Activated CD4-positive, alpha-beta memory T cell treated with anti-CD3 and anti-CD28 coated beads, Interleukin-2, amount 10 ng/mL, durations not matched to agents 7 days and 5 days (primary cell): ENCODE results near the gene CLEC4G. TPM values are rescaled to one million over a fixed set of nuclear protein-coding genes. Genes with fewer than 3 reads are reported as not detected.
"Not testable (repeated sequence)": the region's sequence is repeated elsewhere in the genome, so short reads cannot be mapped to it uniquely, and the experiment has no call there.

Experiments
- CTCF ChIA-PET: fragments of 350-600 bp; sonication (Branson Sonifier 250); formaldehyde crosslinking; loops from one replicate; lab custom pipeline; 2021; ENCODE audit warnings: antibody characterized with exemption, inconsistent platforms; lab: Charles Lee
- POLR2A ChIA-PET: fragments of 350-600 bp; sonication (Branson Sonifier 250); formaldehyde crosslinking; loops from one replicate; lab custom pipeline; 2021; ENCODE audit warnings: antibody characterized with exemption; lab: Charles Lee
- DNase-seq: peaks from one replicate; pipeline ENCODE4 v3.0.0-alpha.2; 2020
- H3K27ac Mint-ChIP-seq: one replicate; pipeline ENCODE4 v1.8.0; 2021; ENCODE audit warnings: mild to moderate bottlenecking, mixed read lengths
- H3K27me3 Mint-ChIP-seq: one replicate; pipeline ENCODE4 v1.8.0; 2021; ENCODE audit warnings: mixed read lengths
- H3K36me3 Mint-ChIP-seq: one replicate; pipeline ENCODE4 v1.8.0; 2021; ENCODE audit warnings: low read depth, mixed read lengths
- H3K4me1 Mint-ChIP-seq: one replicate; pipeline ENCODE4 v1.8.0; 2021; ENCODE audit warnings: mixed read lengths
- H3K4me3 Mint-ChIP-seq: one replicate; pipeline ENCODE4 v1.8.0; 2021; ENCODE audit warnings: mild to moderate bottlenecking, mixed read lengths
- H3K9me3 Mint-ChIP-seq: one replicate; pipeline ENCODE4 v1.8.0; 2021; ENCODE audit warnings: mixed read lengths
- total RNA-seq, 2 experiments: library from RNA; stranded (reverse); gene quantifications; one replicate each; pipeline ENCODE4 v1.2.3, GENCODE V29; 2021

CLEC4G gene
- total RNA-seq, 2 experiments from 2014 or later, result not detected

DNA sequence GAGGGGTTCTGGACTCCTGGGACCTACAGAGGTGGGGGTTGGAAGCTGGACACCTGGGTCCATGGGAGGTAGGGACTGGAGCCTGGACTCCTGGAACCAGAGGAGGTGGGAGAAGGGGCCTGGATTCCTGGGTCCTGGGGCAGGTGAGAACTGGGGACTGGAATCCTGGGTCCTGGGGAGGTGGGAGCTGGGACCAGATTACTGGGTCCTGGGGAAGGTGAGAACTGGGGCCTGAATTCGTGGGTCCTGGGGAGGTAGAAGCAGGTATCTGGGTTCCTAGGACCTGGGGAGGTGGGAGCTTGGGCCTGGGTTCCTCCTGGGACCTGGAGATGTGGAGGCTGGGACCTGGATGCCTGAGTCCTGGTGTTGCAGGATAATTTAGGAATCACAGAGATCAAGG is 31.8 kb upstream of the CLEC4G start:
- Mint-ChIP-seq H3K4me3 (no peak overlapping the region), H3K4me1 (no peaks in the 10 kb centered on the region), H3K9me3 (peaks cover 12% of the 10 kb centered on the region), H3K36me3 (peaks cover 2% of the 10 kb centered on the region), H3K27ac (no peak overlapping the region), H3K27me3 (peaks cover 8% of the 10 kb centered on the region)
- no peak for DNase-seq
- ChIA-PET POLR2A (no interaction called here), CTCF (no interaction called here)

DNA sequence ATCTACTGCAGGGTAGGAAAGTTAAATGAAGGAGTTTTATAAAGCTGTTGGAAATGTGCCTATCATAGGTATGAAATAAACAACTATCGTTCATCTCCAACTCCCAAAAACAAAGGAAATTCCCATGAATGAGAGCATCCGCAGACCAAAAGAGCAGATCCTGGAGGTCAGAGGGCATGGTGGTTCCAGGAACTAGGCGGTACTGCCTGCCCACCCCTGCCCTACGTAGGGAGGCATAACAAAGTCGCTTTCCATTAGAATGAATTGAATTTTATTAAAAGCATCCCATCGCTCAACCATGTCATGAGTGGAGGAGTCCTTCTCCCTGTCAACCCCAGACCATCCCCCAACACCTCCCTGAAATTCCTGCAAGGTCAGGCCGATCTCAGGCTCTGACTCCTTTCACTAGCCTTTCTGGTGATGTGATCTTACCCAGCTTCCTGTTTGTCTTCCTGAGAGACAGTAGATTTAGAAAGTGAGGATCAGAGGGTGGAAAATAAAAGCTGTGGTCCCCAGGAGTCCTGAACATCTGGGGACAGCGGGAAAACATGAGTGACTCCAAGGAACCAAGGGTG is 30.9 kb upstream of the CLEC4G start, which contains the start of gene CLEC4M:
CLEC4M (plus strand) TSS at position 525 of the 575 bp plus-strand sequence; CDS start at position 549, 24 bp downstream.
- Mint-ChIP-seq H3K4me3 (no peak within 1 kb of the TSS), H3K27me3 (peaks cover 8% of the 10 kb centered on the region), H3K9me3 (peaks cover 18% of the 10 kb centered on the region), H3K36me3 (peaks cover 9% of the 10 kb centered on the region), H3K27ac (no peak within 1 kb of the TSS), H3K4me1 (no peaks in the 10 kb centered on the region)
- ChIA-PET POLR2A (no interaction called here), CTCF (no interaction called here)
- DNase-seq, result no peak

DNA sequence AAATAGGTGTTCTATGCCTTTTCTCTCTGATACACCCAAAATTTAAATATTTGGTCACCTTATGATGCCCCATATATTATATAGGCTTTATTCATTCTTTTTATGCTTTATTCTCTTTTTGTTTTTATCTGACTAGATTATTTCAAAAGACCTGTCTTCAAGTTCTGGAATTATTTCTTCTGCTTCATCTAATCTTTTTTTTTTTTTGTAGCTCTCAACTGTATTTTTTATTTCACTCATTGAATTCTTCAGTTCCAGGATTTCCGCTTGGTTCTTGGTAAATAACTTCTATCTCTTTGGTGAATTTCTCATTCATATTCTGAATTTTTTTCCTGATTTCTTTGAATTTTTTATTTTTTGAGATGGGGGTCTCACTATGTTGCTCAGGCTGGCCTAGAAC is 27.2 kb upstream of the CLEC4G start:
- DNase-seq, result no peak
- CTCF ChIA-PET, result no interaction called here
- Mint-ChIP-seq H3K27me3 (peaks cover 22% of the 10 kb centered on the region), H3K27ac (no peak overlapping the region), H3K9me3 (peaks cover 33% of the 10 kb centered on the region), H3K4me1 (no peaks in the 10 kb centered on the region), H3K4me3 (no peak overlapping the region), H3K36me3 (peaks cover 13% of the 10 kb centered on the region)
- POLR2A ChIA-PET, result no interaction called here

DNA sequence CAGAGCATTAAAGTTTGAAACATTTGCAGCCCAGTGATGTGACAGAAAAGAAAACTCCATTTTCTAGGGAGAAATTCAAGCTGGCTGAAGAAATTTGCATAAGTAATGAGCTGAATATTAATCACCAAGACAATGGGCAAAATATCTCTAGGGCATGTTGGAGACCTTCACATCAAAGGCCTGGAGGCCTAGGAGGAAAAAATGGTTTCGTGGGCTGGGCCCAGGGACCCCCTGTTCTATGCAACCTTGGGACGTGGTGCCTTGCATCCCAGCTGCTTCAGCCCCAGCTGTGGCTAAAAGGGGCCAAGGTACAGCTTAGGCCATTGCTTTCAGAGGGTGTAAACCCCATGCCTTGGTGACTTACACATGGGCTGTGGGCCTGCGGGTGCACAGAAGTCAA is 25.4 kb upstream of the CLEC4G start:
- H3K27ac Mint-ChIP-seq, result no peak overlapping the region
- ChIA-PET CTCF (no interaction called here), POLR2A (no interaction called here)
- H3K9me3 Mint-ChIP-seq, result peaks cover 35% of the 10 kb centered on the region
- no peak overlapping the region for H3K4me3 Mint-ChIP-seq
- peaks cover 21% of the 10 kb centered on the region for H3K27me3 Mint-ChIP-seq
- no peak for DNase-seq
- peaks cover 13% of the 10 kb centered on the region for H3K36me3 Mint-ChIP-seq
- H3K4me1 Mint-ChIP-seq, result no peaks in the 10 kb centered on the region

DNA sequence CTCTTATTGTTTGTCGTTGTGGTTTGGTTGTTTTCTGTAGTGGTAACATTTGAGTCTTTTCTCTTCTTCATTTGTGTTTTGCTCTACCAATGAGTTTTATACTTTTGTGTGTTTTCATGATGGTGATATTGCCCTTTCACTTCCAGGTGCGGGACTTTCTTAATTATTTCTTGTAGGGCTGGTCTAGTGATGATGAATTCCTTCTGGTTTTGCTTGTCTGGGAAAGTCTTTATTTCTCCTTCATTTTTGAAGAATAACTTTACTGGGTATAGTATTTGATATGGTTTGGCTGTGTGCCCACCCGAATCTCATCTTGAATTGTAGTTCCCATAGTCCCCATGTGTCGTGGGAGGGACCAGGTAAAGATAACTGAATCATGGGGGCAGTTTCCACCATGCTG is 24.3 kb upstream of the CLEC4G start:
- Mint-ChIP-seq H3K27ac (no peak overlapping the region), H3K36me3 (peaks cover 13% of the 10 kb centered on the region), H3K9me3 (peaks cover 37% of the 10 kb centered on the region), H3K27me3 (peaks cover 21% of the 10 kb centered on the region), H3K4me3 (no peak overlapping the region), H3K4me1 (peaks cover 2% of the 10 kb centered on the region)
- CTCF ChIA-PET, result no interaction called here
- POLR2A ChIA-PET, result no interaction called here
- DNase-seq, result no peak

DNA sequence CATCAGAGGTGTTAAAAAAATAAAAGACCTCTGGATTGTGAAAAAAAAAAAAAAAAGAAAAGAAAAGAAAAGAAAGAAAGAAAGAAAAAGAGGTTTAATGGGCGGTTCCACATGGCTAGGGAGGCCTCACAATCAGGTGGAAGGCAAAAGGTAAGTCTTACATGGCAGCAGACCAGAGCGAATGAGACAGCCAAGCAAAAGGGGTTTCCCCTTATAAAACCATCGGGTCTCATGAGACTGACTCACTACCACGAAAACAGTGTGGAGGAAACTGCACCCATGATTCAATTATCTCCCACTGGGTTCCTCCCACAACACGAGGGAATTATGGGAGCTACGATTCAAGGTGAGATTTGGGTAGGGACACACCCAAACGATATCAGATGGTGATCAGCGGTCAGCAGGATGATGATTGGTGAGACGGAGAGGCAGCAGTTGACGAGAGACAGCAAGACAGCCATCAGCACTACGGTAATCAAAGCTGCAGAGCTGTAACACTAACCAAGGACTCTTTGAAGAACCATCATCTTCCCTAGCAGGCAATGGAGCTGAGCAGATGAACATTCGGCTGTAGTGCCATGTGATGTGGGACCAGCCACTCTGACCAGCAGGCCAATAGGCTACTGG is 19.4 kb upstream of the CLEC4G start:
- peaks cover 16% of the 10 kb centered on the region for H3K9me3 Mint-ChIP-seq
- DNase-seq, result no peak
- peaks cover 2% of the 10 kb centered on the region for H3K36me3 Mint-ChIP-seq
- ChIA-PET CTCF (no interaction called here), POLR2A (no interaction called here)
- H3K4me3 Mint-ChIP-seq, result no peak overlapping the region
- H3K4me1 Mint-ChIP-seq, result peaks cover 5% of the 10 kb centered on the region
- no peak overlapping the region for H3K27ac Mint-ChIP-seq
- peaks cover 21% of the 10 kb centered on the region for H3K27me3 Mint-ChIP-seq

DNA sequence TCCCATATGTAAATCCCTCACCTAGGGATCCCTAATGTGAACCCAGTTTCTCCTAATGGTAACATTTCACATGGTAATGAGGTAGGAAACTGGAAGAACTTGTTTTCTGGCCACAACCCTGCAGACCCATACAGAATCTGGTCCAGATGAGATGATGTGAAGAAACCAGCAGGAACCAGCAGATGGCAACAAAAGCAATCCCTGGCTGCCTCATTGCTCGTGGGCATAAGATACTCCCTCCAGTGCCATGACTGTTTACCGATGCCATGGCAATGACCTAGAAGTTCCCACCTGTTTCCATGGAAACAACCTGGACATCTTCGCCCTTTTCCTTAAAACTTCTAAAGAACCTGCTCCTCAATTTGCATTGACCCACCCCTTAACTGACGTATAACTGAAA is 16.8 kb upstream of the CLEC4G start:
- ChIA-PET CTCF (interaction anchor here (1.0 kb wide), 1 partner anchor 68 kb away, joined by 3 read pairs; the partner anchor contains the start of gene TRAPPC5), POLR2A (no interaction called here)
- DNase-seq, result no peak
- Mint-ChIP-seq H3K4me3 (no peak overlapping the region), H3K27ac (no peak overlapping the region), H3K27me3 (peaks cover 5% of the 10 kb centered on the region), H3K9me3 (peaks cover 9% of the 10 kb centered on the region), H3K4me1 (peaks cover 5% of the 10 kb centered on the region), H3K36me3 (no peaks in the 10 kb centered on the region)

DNA sequence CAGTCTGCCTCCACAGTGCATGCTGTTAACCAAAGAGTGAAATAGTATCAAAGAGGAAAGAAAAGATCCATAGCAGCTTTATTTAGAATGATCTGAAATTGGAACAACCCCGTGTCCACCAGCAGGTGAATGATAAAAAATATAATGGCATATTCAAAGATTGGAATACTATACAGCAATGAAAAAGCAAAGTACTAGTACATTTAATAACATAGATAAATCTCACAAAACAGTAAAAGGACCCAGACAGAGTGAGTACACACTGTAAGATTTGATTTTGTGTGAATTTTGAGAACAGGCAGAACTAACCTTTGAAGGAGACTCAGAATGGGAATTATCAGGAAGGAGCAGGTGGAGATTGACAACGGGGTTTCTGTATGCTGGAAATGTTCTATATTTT is 16.3 kb upstream of the CLEC4G start:
- Mint-ChIP-seq H3K36me3 (no peaks in the 10 kb centered on the region), H3K4me1 (peaks cover 5% of the 10 kb centered on the region), H3K4me3 (no peak overlapping the region), H3K27ac (no peak overlapping the region), H3K9me3 (peaks cover 9% of the 10 kb centered on the region), H3K27me3 (peaks cover 2% of the 10 kb centered on the region)
- POLR2A ChIA-PET, result no interaction called here
- DNase-seq, result no peak
- CTCF ChIA-PET, result interaction anchor here (1.0 kb wide), 1 partner anchor 67 kb away, joined by 3 read pairs; the partner anchor contains the start of gene TRAPPC5

DNA sequence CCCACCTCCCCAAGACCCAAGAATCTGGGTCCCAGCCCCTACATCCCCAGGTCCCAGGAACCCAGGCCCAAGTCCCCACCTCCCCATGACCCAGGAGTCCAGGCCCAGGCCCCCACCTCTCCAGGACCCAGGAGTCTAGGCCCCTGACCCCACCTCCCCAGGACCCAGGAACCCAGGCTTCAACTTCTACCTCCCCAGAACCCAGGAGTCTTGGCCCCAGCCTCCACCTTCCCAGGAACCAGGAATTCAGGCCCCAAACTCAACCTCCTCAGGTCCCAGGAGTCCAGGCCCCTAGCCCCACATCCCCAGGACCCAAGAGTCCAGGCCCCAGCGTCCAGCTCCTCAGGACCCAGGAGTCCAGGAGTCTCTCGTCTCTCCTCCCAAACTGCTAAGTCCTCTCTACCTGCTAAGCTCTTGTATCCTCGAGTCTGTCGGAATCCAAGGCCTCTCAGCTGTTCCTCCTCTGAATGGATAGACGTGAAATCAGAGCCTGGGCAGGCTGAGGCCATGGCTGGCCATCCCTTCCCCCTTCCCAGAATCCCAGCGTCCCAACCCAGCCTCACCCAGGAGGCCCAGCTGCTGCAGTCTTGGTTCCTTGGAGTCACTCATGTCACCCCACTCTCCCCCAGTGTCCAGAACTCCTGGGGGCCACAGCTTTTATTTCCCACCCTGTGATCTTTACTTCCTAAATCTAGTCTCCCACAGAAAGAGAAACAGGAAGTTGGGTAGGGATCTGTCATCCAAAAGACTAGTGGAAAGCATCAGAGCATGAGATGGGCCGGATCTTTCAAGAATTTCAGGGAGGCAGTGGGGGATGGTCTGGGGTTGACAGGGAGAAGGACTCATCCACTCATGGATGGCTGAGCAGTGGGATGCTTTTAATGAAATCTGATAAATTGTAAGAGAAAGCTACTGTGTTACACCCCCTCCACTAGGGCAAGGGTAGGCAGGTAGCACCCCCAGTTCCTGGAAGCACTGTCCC is 15.3 kb upstream of the CLEC4G start, which contains the start of gene CD209:
CD209 (minus strand) TSS at position 632 of the 982 bp plus-strand sequence; CDS start at position 609, 23 bp downstream.
- POLR2A ChIA-PET, result no interaction called here

DNA sequence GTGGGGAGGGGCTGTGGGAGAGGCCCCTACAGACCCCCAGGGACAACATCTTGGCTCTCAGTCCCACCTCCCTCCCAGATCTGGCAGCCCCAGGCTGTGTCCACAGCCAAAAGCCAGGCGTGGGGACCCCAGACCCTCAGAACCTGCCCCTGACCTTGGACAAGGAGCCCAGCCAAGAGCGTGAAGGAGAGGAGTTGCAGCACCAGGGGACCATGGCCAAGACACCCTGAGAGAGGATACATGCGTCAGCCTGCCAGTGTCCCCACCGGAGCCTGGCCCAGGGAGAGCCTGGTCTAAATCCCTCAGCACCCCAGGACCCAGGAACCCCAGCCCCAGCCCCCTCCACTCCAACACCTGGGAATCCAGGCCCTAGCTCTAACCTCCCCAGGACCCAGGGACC is 14.4 kb upstream of the CLEC4G start:
- H3K27ac Mint-ChIP-seq, H3K27me3 Mint-ChIP-seq, H3K9me3 Mint-ChIP-seq, H3K36me3 Mint-ChIP-seq, POLR2A ChIA-PET, DNase-seq, H3K4me1 Mint-ChIP-seq, H3K4me3 Mint-ChIP-seq, CTCF ChIA-PET: not testable (repeated sequence)

More for the DNA sequence above, 15.3 kb upstream of the CLEC4G start, which contains the start of gene CD209:
- CTCF ChIA-PET, result interaction anchor here (0.8 kb wide), 1 partner anchor 67 kb away, joined by 3 read pairs; the partner anchor contains the start of gene TRAPPC5
- H3K27ac Mint-ChIP-seq, result no peak within 1 kb of the TSS
- no peak within 1 kb of the TSS for H3K4me3 Mint-ChIP-seq
- H3K36me3 Mint-ChIP-seq, result no peaks in the 10 kb centered on the region
- H3K27me3 Mint-ChIP-seq, result no peaks in the 10 kb centered on the region
- peaks cover 5% of the 10 kb centered on the region for H3K4me1 Mint-ChIP-seq
- H3K9me3 Mint-ChIP-seq, result peaks cover 9% of the 10 kb centered on the region
- DNase-seq, result no peak

DNA sequence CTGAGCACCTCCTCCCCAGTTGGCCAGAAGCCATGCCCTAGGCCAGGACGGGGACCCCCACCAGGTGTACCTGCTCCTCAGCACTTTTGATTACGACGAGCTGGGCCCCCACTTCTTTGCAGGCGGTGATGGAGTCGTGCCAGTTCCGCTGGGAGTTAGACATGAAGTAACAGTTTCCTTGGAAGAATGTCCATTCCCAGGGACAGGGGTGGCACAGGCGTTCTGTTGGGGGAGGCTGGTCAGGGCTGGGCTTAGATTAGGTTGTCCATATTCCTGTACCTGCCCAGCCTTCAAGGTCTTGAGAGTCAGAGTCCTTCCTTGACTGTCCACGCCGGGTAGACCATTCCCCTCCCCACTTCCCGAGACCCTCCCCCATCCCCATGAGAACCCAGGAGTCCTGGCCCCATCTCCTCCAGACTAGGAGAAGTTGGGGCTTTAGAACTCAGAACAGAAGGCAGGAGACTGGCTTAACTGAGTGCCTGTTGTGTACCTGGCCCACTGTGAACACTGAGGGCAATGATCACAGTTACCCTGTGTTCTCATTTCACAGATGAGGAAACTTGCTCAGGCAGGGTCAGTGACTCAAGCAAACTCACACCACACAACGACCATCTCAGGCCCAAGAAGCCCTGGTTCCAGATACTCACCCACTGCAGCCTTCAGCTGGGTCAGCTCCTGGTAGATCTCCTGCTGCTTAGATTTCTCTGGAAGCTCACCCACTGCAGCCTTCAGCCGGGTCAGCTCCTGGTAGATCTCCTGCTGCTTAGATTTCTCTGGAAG is 13.2 kb upstream of the CLEC4G start:
- H3K4me3 Mint-ChIP-seq, result no peak overlapping the region
- CTCF ChIA-PET, result no interaction called here
- peaks cover 2% of the 10 kb centered on the region for H3K27me3 Mint-ChIP-seq

DNA sequence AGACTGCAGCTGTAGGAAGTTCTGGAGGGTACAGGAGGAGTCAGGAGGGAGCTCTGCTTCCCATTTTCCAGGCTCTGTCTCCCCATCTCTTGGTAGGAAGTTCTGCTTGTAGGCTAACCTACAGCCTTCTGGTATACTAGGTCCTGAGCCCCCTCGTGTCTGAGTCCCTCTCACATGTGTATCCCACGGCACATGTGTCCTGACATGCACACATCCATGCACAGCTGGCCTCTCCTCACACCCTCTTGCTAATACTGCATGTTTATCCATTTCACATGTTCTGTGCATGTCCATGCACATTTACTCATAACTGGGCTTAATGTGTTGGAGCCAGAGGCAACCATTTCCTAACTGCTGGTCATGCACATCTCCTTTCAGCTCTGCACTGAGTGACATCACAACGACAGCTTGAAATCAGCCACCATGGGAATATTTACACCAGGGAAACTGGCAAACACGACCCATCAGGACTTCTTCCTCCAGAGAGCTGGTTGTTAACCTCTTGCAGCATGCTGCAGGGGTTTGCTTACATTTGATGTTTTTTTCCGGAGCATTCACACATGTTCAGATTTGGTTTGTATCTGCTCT is 12.4 kb upstream of the CLEC4G start:
- ChIA-PET POLR2A (no interaction called here), CTCF (no interaction called here)
- no peaks in the 10 kb centered on the region for H3K4me1 Mint-ChIP-seq
- no peak for DNase-seq
- H3K27ac Mint-ChIP-seq, result no peak overlapping the region
- no peak overlapping the region for H3K4me3 Mint-ChIP-seq
- no peaks in the 10 kb centered on the region for H3K36me3 Mint-ChIP-seq
- peaks cover 4% of the 10 kb centered on the region for H3K9me3 Mint-ChIP-seq
- peaks cover 2% of the 10 kb centered on the region for H3K27me3 Mint-ChIP-seq

More for the DNA sequence above, 13.2 kb upstream of the CLEC4G start:
- no peak overlapping the region for H3K27ac Mint-ChIP-seq
- POLR2A ChIA-PET, result no interaction called here
- no peaks in the 10 kb centered on the region for H3K36me3 Mint-ChIP-seq
- peaks cover 4% of the 10 kb centered on the region for H3K9me3 Mint-ChIP-seq
- DNase-seq, result no peak
- H3K4me1 Mint-ChIP-seq, result no peaks in the 10 kb centered on the region
